Measurements from ENCODE around the gene PTPRM. TPM values are rescaled to one million over a fixed set of nuclear protein-coding genes. Genes with fewer than 3 reads are reported as not detected.

The PTPRM gene
- total RNA-seq, 1 experiment from 2014 or later, result 6.2 TPM

- peaks cover 2% of the 10 kb centered on the region for H4K20me1 ChIP-seq (ENCODE audit: control insufficient read depth, insufficient read depth, insufficient read length)
- no peak overlapping the region for H2BK120ac ChIP-seq (ENCODE audit: low read depth, low read length, poor library complexity, severe bottlenecking)
- no peak overlapping the region for H3K18ac ChIP-seq (ENCODE audit: insufficient read length, low read depth, low read length)
- H3K9me3 ChIP-seq (ENCODE audit: control insufficient read depth, low read depth, low read length), result no peaks in the 10 kb centered on the region
- H3K4ac ChIP-seq (ENCODE audit: low read depth, low read length), result no peak overlapping the region
- H3K4me3 Mint-ChIP-seq, result no peak overlapping the region
- H2BK5ac ChIP-seq (ENCODE audit: insufficient read length, low read length), result no peak overlapping the region
- H3K23me2 ChIP-seq (ENCODE audit: insufficient read length, low read depth, low read length, poor library complexity, severe bottlenecking), result no peaks in the 10 kb centered on the region
- no peak overlapping the region for H2BK20ac ChIP-seq (ENCODE audit: low read depth, low read length, poor library complexity, severe bottlenecking)
- no peak for DNase-seq
- TF ChIP-seq, protein P1, sequence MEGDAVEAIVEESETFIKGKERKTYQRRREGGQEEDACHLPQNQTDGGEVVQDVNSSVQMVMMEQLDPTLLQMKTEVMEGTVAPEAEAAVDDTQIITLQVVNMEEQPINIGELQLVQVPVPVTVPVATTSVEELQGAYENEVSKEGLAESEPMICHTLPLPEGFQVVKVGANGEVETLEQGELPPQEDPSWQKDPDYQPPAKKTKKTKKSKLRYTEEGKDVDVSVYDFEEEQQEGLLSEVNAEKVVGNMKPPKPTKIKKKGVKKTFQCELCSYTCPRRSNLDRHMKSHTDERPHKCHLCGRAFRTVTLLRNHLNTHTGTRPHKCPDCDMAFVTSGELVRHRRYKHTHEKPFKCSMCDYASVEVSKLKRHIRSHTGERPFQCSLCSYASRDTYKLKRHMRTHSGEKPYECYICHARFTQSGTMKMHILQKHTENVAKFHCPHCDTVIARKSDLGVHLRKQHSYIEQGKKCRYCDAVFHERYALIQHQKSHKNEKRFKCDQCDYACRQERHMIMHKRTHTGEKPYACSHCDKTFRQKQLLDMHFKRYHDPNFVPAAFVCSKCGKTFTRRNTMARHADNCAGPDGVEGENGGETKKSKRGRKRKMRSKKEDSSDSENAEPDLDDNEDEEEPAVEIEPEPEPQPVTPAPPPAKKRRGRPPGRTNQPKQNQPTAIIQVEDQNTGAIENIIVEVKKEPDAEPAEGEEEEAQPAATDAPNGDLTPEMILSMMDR (conservative IDR thresholded peaks at IDR 0.05), result no peak
- no peak overlapping the region for H3K14ac ChIP-seq (ENCODE audit: insufficient read depth, low read length)
- no peak overlapping the region for H2AFZ ChIP-seq (ENCODE audit: low read length)
- no peaks in the 10 kb centered on the region for H3K27me3 ChIP-seq (ENCODE audit: insufficient read depth, low read length)
- H3K9me3 Mint-ChIP-seq, result no peaks in the 10 kb centered on the region
- H2BK15ac ChIP-seq (ENCODE audit: low read depth, low read length), result no peak overlapping the region
- H3T11ph ChIP-seq (ENCODE audit: low read length), result no peak overlapping the region
- H3K4me1 ChIP-seq (ENCODE audit: insufficient read depth, low read length), result no peaks in the 10 kb centered on the region
- H2AK5ac ChIP-seq (ENCODE audit: insufficient read length, low read length), result no peak overlapping the region
- H3K4me2 ChIP-seq (ENCODE audit: insufficient read depth, insufficient read length, low read length), result no peak overlapping the region
- H3K27ac Mint-ChIP-seq, result no peak overlapping the region
- no peak overlapping the region for H4K8ac ChIP-seq (replicated peaks; ENCODE audit: insufficient read length, low read depth, low read length)
- H4K5ac ChIP-seq (ENCODE audit: insufficient read length, low read depth, low read length), result no peak overlapping the region
- no peaks in the 10 kb centered on the region for H3K79me1 ChIP-seq (ENCODE audit: insufficient read depth, low read depth, low read length, poor library complexity, severe bottlenecking)
- no peaks in the 10 kb centered on the region for H3K36me3 Mint-ChIP-seq (ENCODE audit: insufficient read depth in 1 of 3, low read depth in 3 of 3)
- H3K9ac ChIP-seq (ENCODE audit: extremely low read depth, insufficient read length, low read length), result no peak overlapping the region
- no peak overlapping the region for H4K91ac ChIP-seq (ENCODE audit: insufficient read length, low read depth, low read length)
- no peak overlapping the region for H3K56ac ChIP-seq (ENCODE audit: insufficient read length, low read depth, low read length)
- no peaks in the 10 kb centered on the region for H3K79me2 ChIP-seq (ENCODE audit: insufficient read depth, low read length)
- H2BK12ac ChIP-seq (ENCODE audit: insufficient read length, low read depth, low read length), result no peak overlapping the region
- H3K4me1 Mint-ChIP-seq, result no peaks in the 10 kb centered on the region
- no peaks in the 10 kb centered on the region for H3K27me3 Mint-ChIP-seq (ENCODE audit: low read depth)
- no peak overlapping the region for H3K27ac ChIP-seq (ENCODE audit: insufficient read length, low read depth, low read length)
- no peak overlapping the region for H3K23ac ChIP-seq (ENCODE audit: insufficient read length, low read depth, low read length)
- no CpG with 5 or more reads among the region's 6 CpGs for WGBS (ENCODE audit: extremely low coverage, insufficient read length, low lambda C conversion rate)
Observed at GRCh38 chr18:8300751-8301410, 733.8 kb downstream of the PTPRM start.
